ENCODE results near the gene FHIT. TPM values are rescaled to one million over a fixed set of nuclear protein-coding genes. Genes with fewer than 3 reads are reported as not detected.
A peak's percentile ranks its signal among the peaks of the same experiment; 100 is the strongest.

Gene FHIT
- total RNA-seq, result 1 to 10 TPM; 6.5 to 9.0 TPM

DNA sequence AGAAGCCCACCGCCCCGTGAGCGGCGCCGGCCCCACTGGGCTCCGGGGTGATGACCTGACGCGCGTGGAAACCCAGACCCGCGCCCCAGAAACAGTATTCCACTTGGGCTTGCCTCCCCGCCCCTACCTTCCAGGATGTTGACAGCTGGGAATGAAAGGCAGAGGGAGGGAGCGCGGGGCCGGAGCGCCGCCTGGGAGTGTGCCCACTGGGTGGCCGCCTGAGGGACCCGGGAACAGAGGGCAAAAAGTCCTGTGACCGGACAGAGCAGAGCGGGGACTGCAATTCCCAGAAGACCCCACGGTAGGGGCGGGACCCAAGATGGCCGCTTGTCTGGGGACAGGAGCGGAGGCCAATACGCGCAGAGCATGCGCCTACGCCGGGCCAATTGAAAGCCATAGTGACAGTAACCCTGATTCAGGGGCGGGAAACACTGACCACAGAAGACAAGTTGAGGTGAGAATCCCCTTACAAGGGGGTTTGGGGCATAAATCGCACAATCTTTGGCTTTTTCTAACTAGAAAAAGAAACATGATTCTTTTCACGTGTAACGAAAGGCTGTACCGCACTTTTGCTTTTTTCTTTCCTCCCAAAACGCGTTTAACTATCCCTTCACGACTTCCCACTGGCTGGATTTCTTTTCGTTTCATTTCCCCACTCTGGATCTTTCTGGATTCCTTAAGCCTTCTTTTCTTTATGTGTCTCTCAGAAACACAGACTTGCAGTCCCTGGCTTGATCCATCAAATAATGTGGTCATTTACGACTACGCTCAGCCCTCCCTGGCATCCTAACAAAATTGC is at the start of gene FHIT:
Gene FHIT, minus strand, starts transcription at position 279 of the 799 bp plus-strand sequence.
- no peaks in the 10 kb centered on the region for H3K27me3 Mint-ChIP-seq
- DNase-seq (peak; percentile 96), ATAC-seq (peak; percentile 97)
- peaks cover 23% of the 10 kb centered on the region for H3K4me1 Mint-ChIP-seq
- CTCF ChIA-PET, result no interaction called here
- peak within 1 kb of the TSS; percentile 84 for H3K27ac Mint-ChIP-seq
- H3K36me3 Mint-ChIP-seq, result no peaks in the 10 kb centered on the region
- H3K4me3 Mint-ChIP-seq, result peak within 1 kb of the TSS; percentile 90
- no peaks in the 10 kb centered on the region for H3K9me3 Mint-ChIP-seq (ENCODE audit: low read depth)

DNA sequence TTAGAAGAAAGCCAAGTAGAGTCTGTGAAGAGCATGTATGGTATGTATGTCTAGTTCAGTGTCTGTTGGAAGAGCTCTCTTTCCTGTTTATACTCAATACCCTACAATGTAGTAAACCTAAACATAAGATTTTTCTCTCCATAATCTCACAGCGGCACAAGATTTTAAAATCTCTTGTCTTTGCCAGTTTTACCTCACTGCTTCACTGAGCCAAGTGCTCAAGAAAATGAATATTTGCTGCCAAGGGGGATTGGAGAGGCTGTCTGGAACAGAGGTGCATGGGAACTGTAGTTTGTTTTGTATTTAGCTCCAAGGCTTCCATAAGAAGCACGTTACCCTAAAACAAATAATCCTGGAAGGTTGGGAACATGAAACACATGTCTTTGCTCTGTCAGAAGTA is 49.5 kb upstream of the FHIT start:
- H3K4me3 Mint-ChIP-seq, result no peak overlapping the region
- no peak overlapping the region for H3K27ac Mint-ChIP-seq
- no peaks in the 10 kb centered on the region for H3K4me1 Mint-ChIP-seq
- CTCF ChIA-PET, result no interaction called here
- H3K36me3 Mint-ChIP-seq, result no peaks in the 10 kb centered on the region
- no peaks in the 10 kb centered on the region for H3K27me3 Mint-ChIP-seq
- DNase-seq (no peak), ATAC-seq (no peak)
- no peaks in the 10 kb centered on the region for H3K9me3 Mint-ChIP-seq (ENCODE audit: low read depth)

DNA sequence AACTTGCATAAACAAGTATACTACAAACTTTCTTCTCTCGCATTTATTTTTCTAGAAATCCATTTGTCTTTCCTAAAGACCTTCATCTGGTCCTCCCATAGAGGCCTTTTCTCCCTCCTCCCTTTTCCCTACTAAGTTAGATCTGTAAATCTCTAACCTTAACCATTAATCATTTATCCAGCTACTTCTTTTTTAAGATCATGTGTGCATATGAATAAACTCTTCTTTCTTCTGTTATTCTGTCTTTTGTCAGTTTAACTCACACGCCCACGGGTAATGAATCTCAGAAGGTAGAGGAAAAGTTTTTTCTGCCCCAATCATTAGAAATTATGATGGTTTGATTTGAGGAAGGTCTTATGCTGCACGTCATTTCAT is 48.7 kb upstream of the FHIT start:
- no peak overlapping the region for H3K4me3 Mint-ChIP-seq
- ATAC-seq (no peak), DNase-seq (no peak)
- CTCF ChIA-PET, result no interaction called here
- no peaks in the 10 kb centered on the region for H3K9me3 Mint-ChIP-seq (ENCODE audit: low read depth)
- no peaks in the 10 kb centered on the region for H3K27me3 Mint-ChIP-seq
- no peaks in the 10 kb centered on the region for H3K36me3 Mint-ChIP-seq
- H3K4me1 Mint-ChIP-seq, result no peaks in the 10 kb centered on the region
- no peak overlapping the region for H3K27ac Mint-ChIP-seq

DNA sequence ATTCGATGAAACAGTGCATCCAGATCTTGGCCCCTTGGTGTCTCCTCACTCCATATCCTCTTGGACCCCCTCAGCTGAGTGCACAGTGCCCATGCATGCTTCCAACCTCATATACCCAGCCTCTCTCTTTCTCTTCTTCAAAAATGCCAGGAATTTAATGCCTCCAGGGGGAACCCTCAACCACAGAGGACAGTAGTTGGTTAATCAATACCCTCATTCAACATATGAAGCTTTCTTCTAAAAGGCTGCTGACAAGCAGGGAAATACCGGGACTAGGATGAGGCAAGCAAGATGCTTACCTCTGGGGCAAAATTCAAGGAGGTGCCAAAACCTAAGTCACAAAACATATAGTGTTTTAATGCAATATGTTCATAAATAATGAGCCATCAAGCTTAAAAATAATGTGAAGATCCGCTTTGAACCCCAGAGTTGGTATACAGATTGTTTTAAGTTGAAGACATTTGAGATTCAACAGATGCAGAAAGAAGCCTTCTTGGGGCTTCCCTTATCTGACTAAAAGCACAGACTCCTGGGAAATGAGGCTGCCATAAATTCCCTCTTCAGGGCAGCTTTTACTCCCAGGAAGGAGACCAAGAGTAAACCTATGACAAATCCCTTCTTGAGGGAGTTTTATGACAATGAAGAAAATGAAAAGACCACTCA is 48.2 kb upstream of the FHIT start:
- Mint-ChIP-seq H3K4me1 (no peaks in the 10 kb centered on the region), H3K4me3 (no peak overlapping the region), H3K27me3 (no peaks in the 10 kb centered on the region), H3K9me3 (ENCODE audit: low read depth) (no peaks in the 10 kb centered on the region), H3K27ac (no peak overlapping the region), H3K36me3 (no peaks in the 10 kb centered on the region)
- no peak for DNase-seq
- no peak for ATAC-seq
- CTCF ChIA-PET, result no interaction called here

DNA sequence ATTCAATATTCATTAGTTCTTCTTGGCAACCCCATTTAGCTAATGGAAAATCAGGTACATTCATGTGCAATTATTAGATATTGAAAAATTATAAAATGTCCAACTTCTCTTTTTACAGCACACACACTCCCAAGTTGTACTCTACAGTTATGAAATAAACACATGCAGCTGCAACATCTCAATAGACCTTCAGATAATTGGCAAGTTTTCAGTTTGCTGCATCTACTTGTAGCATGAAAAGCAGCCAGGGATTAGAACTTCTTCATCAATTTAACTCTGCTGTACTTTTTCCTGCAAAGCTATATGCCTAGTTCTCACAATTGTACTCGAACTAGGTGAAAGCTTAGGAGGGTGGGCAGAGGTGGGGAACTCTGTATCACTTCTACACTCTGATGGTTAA is 46.6 kb upstream of the FHIT start:
- CTCF ChIA-PET, result interaction anchor here (0.6 kb wide), 1 partner anchor 27 kb away, joined by 5 read pairs; no protein-coding TSS in a partner anchor

DNA sequence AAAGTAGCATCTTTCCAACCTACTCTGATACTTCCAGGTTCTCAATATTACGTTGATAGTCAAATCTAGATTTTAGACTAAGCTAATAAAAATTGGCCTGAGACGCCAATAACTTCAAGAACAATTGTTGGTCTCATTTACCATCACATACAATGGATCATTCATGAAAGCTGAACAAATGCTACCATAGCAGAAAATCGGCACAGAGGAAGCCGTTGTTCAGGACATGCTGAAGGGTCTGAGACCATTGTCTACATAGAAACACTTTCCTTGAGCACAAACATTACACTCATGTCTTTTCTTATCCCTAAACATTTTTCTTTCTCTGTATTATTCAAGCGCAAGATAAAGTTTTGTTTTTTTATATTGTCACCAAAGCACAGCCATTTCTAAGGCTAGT is 37.2 kb upstream of the FHIT start:
- CTCF ChIA-PET, result no interaction called here
- Mint-ChIP-seq H3K27ac (no peak overlapping the region), H3K4me1 (no peaks in the 10 kb centered on the region), H3K9me3 (ENCODE audit: low read depth) (no peaks in the 10 kb centered on the region), H3K27me3 (peaks cover 6% of the 10 kb centered on the region), H3K36me3 (no peaks in the 10 kb centered on the region), H3K4me3 (no peak overlapping the region)
- ATAC-seq, result no peak
- DNase-seq, result no peak

More for the DNA sequence above, 46.6 kb upstream of the FHIT start:
- Mint-ChIP-seq H3K9me3 (ENCODE audit: low read depth) (no peaks in the 10 kb centered on the region), H3K36me3 (no peaks in the 10 kb centered on the region), H3K27me3 (no peaks in the 10 kb centered on the region), H3K4me1 (no peaks in the 10 kb centered on the region), H3K4me3 (no peak overlapping the region), H3K27ac (no peak overlapping the region)
- DNase-seq (no peak), ATAC-seq (no peak)

DNA sequence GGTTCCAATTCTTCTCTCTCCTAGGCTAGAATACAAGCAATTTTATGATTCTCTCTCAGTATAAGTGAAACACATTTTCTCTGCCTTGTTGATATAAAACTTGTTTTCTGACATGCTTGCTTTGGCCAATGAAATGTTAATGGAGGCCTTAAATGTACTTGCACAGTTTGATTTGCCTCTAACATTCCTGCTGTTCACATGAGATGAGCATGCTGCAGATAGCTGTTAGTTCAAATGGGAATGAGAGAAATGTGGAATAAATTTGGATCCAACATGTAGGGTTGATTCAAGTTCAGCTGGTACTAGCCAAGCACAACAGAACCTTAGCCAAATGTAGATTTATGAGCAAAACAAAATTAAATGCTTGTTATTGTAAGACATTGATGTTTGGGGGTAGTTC is 32.6 kb upstream of the FHIT start:
- Mint-ChIP-seq H3K4me1 (no peaks in the 10 kb centered on the region), H3K27ac (no peak overlapping the region), H3K9me3 (ENCODE audit: low read depth) (no peaks in the 10 kb centered on the region), H3K27me3 (no peaks in the 10 kb centered on the region), H3K4me3 (no peak overlapping the region), H3K36me3 (no peaks in the 10 kb centered on the region)
- CTCF ChIA-PET, result no interaction called here
- ATAC-seq (no peak), DNase-seq (no peak)

DNA sequence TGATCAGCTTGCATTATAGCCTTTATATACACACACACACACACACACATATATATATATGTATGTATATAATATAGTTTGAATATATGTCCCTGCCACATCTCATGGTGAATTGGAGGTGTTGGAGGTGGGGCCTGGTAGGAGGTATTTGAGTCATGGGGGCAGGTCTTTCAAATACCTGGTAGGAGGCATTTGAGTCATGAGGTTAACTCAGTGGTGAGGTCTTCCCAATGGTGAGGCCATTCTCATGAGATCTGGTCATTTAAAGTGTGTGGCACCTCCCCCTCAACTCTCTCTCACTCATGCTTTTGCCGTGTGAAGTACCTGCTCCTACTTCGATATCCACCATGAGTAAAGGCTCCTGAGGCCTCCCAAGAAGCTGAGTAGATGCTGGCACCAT is 27.5 kb upstream of the FHIT start:
- DNase-seq (no peak), ATAC-seq (no peak)
- H3K36me3 Mint-ChIP-seq, result no peaks in the 10 kb centered on the region
- H3K9me3 Mint-ChIP-seq (ENCODE audit: low read depth), result no peaks in the 10 kb centered on the region
- CTCF ChIA-PET, result no interaction called here
- H3K27ac Mint-ChIP-seq, result no peak overlapping the region
- H3K4me1 Mint-ChIP-seq, result no peaks in the 10 kb centered on the region
- no peak overlapping the region for H3K4me3 Mint-ChIP-seq
- H3K27me3 Mint-ChIP-seq, result peaks cover 4% of the 10 kb centered on the region

DNA sequence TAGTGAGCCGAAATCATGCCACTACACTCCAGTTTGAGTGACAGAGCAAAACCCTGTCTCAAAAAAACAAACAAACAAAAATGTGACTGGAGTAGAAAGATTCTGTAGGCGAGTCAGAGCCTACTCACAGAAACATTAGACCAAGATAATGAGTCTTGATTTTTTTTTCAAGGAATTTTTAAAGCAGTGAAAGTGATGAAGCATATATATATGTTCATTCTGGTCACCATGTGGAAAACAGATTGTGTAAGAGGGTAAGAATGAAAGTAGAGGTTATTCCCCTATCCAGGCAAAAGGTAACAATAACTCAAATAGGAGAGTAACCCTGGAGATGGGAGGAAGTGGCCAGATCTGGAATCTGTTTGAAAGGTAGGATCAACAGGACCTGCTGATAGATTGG is 26.2 kb upstream of the FHIT start:
- CTCF ChIA-PET, result no interaction called here
- DNase-seq, result no peak
- H3K4me1 Mint-ChIP-seq, result no peaks in the 10 kb centered on the region
- H3K27me3 Mint-ChIP-seq, result peaks cover 6% of the 10 kb centered on the region
- H3K4me3 Mint-ChIP-seq, result no peak overlapping the region
- no peak overlapping the region for H3K27ac Mint-ChIP-seq
- no peak for ATAC-seq
- H3K36me3 Mint-ChIP-seq, result no peaks in the 10 kb centered on the region
- H3K9me3 Mint-ChIP-seq (ENCODE audit: low read depth), result no peaks in the 10 kb centered on the region

DNA sequence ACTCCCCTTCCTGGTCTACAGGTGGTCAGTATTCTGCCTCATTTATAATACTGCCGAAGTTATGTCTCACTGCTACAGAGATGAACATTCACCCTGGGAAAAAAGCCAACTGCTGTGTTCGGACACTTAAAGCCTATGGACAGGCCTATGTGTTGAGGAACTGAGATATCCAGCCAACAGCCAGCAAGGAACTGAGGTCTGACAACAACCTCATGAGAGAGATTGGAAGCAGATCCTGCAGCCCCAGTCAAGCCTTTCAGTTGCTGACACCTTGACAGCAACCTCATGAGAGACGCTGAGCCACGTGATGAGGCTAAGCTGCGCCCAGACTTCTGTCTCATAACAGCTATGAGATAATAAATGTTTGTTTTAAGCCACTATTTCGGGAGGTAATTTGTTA is 18.2 kb upstream of the FHIT start:
- H3K36me3 Mint-ChIP-seq, result no peaks in the 10 kb centered on the region
- H3K27ac Mint-ChIP-seq, result no peak overlapping the region
- H3K4me3 Mint-ChIP-seq, result no peak overlapping the region
- ATAC-seq (no peak), DNase-seq (no peak)
- peaks cover 16% of the 10 kb centered on the region for H3K27me3 Mint-ChIP-seq
- H3K9me3 Mint-ChIP-seq (ENCODE audit: low read depth), result no peaks in the 10 kb centered on the region
- CTCF ChIA-PET, result no interaction called here
- no peaks in the 10 kb centered on the region for H3K4me1 Mint-ChIP-seq

DNA sequence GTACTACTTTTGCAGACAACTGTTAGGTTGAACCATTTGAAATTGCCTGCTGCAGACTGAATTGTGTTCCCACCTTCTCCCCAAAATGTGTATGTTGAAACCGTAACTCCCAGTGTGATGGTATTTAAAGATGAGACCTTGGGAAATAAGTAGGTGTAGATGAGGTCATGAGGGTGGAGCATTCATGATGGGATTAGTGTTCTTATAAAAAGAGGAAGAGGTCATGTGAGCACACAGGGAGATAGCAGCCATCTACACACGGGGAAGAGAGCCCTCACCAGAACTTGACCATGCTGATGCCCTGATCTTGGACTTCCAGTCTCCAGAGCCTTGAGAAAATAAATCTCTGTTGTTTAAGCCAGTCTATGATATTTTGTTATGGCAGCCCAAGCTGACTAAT is 17.4 kb upstream of the FHIT start:
- Mint-ChIP-seq H3K27ac (no peak overlapping the region), H3K9me3 (ENCODE audit: low read depth) (no peaks in the 10 kb centered on the region), H3K27me3 (peaks cover 11% of the 10 kb centered on the region), H3K4me1 (no peaks in the 10 kb centered on the region), H3K4me3 (no peak overlapping the region), H3K36me3 (no peaks in the 10 kb centered on the region)
- DNase-seq (no peak), ATAC-seq (no peak)
- CTCF ChIA-PET, result no interaction called here

DNA sequence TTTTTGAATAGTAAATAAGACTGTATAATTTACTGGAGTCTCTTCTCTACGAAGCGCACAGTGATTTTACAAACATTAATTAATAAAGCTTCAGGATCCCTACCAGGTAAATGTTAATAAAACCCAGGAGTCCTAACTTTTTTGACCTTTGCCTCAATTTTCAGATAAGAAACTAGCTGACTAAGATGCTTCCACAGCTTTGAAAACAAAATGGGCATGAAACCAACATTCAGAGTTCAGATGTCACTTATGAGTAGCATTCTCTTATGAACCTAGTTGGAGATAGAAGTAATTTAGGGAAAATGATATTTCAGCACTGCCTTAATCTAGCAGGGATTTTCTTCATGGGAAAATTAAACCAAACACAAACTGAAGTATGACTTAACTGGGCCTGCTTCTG is 13.0 kb upstream of the FHIT start:
- no peak overlapping the region for H3K4me3 Mint-ChIP-seq
- H3K4me1 Mint-ChIP-seq, result no peaks in the 10 kb centered on the region

DNA sequence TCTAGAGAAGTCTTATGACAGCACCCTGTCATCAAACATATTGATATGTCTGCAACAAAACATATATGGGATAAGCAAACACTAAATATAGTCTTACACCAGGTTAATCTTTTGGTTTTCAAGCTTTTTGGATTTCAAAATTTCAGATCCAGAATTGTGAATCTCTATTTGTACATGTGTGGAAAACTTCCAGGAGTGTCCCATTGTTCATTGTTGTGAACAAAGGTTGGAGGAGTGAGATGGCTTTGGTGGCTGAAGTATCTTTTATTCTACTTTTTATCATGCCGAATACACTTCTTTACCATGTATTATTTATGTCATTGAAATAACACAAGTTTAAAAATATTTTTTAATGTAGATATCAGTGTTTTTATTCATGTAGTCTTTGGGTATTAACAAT is 5.9 kb upstream of the FHIT start:
- Mint-ChIP-seq H3K9me3 (ENCODE audit: low read depth) (no peaks in the 10 kb centered on the region), H3K36me3 (no peaks in the 10 kb centered on the region)
- CTCF ChIA-PET, result no interaction called here

More for the DNA sequence above, 13.0 kb upstream of the FHIT start:
- Mint-ChIP-seq H3K27me3 (peaks cover 17% of the 10 kb centered on the region), H3K27ac (no peak overlapping the region), H3K9me3 (ENCODE audit: low read depth) (peaks cover 2% of the 10 kb centered on the region), H3K36me3 (no peaks in the 10 kb centered on the region)
- CTCF ChIA-PET, result no interaction called here
- DNase-seq (no peak), ATAC-seq (no peak)

DNA sequence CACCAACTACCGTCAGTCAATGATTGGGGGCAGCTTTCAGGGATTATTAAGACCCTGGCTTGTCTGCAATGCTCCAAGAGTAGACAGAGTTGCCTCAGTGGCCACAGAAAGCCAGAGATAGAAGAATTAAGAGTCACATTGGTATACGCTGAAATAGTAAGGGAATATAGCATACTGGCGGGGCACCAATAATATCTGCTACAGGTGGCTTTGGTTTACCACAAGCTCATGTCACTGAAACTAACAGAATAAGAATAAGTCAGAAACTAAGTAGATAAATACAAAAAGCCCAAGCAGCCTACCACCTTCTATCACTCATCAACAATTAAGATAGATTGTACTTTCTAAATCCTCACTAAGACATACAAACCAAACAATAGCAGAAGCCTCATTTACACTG is 2.5 kb upstream of the FHIT start:
- H3K4me3 Mint-ChIP-seq, result no peak overlapping the region

More for the DNA sequence above, 5.9 kb upstream of the FHIT start:
- Mint-ChIP-seq H3K4me1 (peaks cover 5% of the 10 kb centered on the region), H3K27me3 (peaks cover 7% of the 10 kb centered on the region), H3K4me3 (no peak overlapping the region), H3K27ac (no peak overlapping the region)
- ATAC-seq (no peak), DNase-seq (no peak)

More for the DNA sequence above, 2.5 kb upstream of the FHIT start:
- Mint-ChIP-seq H3K27me3 (no peaks in the 10 kb centered on the region), H3K27ac (no peak overlapping the region), H3K36me3 (no peaks in the 10 kb centered on the region), H3K4me1 (peaks cover 23% of the 10 kb centered on the region), H3K9me3 (ENCODE audit: low read depth) (no peaks in the 10 kb centered on the region)
- CTCF ChIA-PET, result no interaction called here
- DNase-seq (no peak), ATAC-seq (no peak)
